ENCODE results near the gene CMA1. TPM values are rescaled to one million over a fixed set of nuclear protein-coding genes. Genes with fewer than 3 reads are reported as not detected.

The CMA1 gene, protein sequence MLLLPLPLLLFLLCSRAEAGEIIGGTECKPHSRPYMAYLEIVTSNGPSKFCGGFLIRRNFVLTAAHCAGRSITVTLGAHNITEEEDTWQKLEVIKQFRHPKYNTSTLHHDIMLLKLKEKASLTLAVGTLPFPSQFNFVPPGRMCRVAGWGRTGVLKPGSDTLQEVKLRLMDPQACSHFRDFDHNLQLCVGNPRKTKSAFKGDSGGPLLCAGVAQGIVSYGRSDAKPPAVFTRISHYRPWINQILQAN
- total RNA-seq (2022; extraction: Qiagen RNA extraction) = not detected in 5 replicates

DNA sequence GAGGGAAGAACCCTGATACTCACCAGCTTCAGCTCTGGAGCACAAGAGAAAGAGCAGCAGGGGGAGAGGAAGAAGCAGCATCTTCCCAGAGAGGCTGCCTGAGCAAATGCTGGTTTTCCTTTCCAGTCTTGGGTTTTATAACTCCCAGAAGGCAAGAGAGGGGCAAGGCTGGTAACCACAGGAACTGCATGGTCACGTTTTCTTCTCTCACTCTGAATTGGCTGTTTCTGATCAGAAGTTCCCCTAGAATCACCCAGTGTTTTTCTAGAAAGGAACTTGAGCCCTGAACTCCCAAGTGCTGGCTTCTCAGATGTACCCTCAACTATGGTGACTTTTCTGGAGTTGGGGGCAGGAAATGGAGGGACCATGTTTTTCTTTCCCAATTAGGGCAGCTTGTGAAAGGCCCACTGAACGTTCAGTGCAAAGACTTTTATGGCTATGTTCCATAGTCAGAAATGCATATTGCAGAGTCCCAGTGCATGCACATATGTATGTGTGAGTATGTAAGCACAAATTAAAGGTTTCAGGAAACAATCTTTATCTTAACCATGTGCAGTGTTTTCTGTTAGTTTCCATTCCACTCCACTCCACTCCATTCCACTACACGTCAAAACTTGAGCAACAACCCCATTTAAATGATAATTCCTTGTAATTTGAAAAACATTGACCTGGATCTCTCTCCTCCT lies at the start of gene CMA1:
Gene CMA1, minus strand, starts transcription at position 111 of the 686 bp plus-strand sequence. Its CDS starts 30 bp downstream, at position 81.

Other genes with a start within 250 kb of the CMA1 start
- gene TGM1, start 245.1 kb downstream of the CMA1 start, total RNA-seq (2022; extraction: Qiagen RNA extraction) = 0.89 to 1.9 TPM (median 1.4 TPM) in 5 replicates
- gene RABGGTA, start 236.7 kb downstream of the CMA1 start, total RNA-seq (2022; extraction: Qiagen RNA extraction) = 15.5 to 19.8 TPM (median 17.5 TPM) in 5 replicates
- gene DHRS1, start 208.5 kb downstream of the CMA1 start, total RNA-seq (2022; extraction: Qiagen RNA extraction) = 10.4 to 14.5 TPM (median 11.6 TPM) in 5 replicates
- gene NOP9, start 208.4 kb downstream of the CMA1 start, total RNA-seq (2022; extraction: Qiagen RNA extraction) = 13.5 to 16.8 TPM (median 15.9 TPM) in 5 replicates
- gene CIDEB, start 200.3 kb downstream of the CMA1 start, total RNA-seq (2022; extraction: Qiagen RNA extraction) = 0.08 to 0.24 TPM (median 0.17 TPM) in 5 replicates
- 2.1 to 5.7 TPM (median 4.5 TPM) in 5 replicates for gene LTB4R2, start 198.1 kb downstream of the CMA1 start, total RNA-seq (2022; extraction: Qiagen RNA extraction)
- gene LTB4R, start 196.8 kb downstream of the CMA1 start, total RNA-seq (2022; extraction: Qiagen RNA extraction) = 4.4 to 7.8 TPM (median 5.9 TPM) in 5 replicates
- not detected in 5 replicates for gene ADCY4, start 173.2 kb downstream of the CMA1 start, total RNA-seq (2022; extraction: Qiagen RNA extraction)
- gene RIPK3, start 168.3 kb downstream of the CMA1 start, total RNA-seq (2022; extraction: Qiagen RNA extraction) = not detected in 5 replicates
- 0.16 to 0.42 TPM (median 0.18 TPM) in 5 replicates for gene NFATC4, start 140.1 kb downstream of the CMA1 start, total RNA-seq (2022; extraction: Qiagen RNA extraction)
- 0.23 to 0.36 TPM (median 0.29 TPM) in 5 replicates for gene NYNRIN, start 109.3 kb downstream of the CMA1 start, total RNA-seq (2022; extraction: Qiagen RNA extraction)
- 0.77 to 1.2 TPM (median 1.1 TPM) in 5 replicates for gene CBLN3, start 78.6 kb downstream of the CMA1 start, total RNA-seq (2022; extraction: Qiagen RNA extraction)
- 21.5 to 27.2 TPM (median 26.8 TPM) in 5 replicates for gene KHNYN, start 78.3 kb downstream of the CMA1 start, total RNA-seq (2022; extraction: Qiagen RNA extraction)
- gene SDR39U1, start 65.5 kb downstream of the CMA1 start, total RNA-seq (2022; extraction: Qiagen RNA extraction) = 42.7 to 53.0 TPM (median 45.8 TPM) in 5 replicates
- not detected in 5 replicates for gene CTSG, start 68.0 kb upstream of the CMA1 start, total RNA-seq (2022; extraction: Qiagen RNA extraction)
- gene GZMH, start 101.4 kb upstream of the CMA1 start, total RNA-seq (2022; extraction: Qiagen RNA extraction) = not detected in 5 replicates
- not detected in 5 replicates for gene GZMB, start 125.9 kb upstream of the CMA1 start, total RNA-seq (2022; extraction: Qiagen RNA extraction)

Data from A549 treated with Mapracorat at 1 μM for 4 hours (cell line).